Measurements from ENCODE around the gene PDSS2. TPM values are rescaled to one million over a fixed set of nuclear protein-coding genes. Genes with fewer than 3 reads are reported as not detected.

Gene PDSS2
- total RNA-seq, 1 donor, result 12.3 TPM

DNA sequence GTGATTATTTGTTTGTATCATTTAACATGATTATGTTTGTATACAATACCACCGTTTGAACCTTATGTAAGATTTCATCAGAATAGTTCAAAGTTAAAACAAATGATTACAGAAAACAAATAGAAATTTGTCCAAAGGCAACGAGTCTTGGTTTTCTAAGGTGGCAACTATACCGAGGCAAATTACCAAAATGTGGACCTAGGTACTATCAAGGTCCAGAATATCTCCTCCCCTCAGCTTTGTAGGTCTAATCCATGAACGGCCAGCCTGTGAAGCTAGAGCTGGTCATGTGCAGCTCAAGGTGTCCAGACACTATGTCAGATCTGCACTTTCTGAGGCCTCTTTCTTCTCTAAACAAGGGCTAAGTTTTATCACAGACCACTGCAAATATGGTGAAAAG lies 192.4 kb downstream of the PDSS2 start:
- Histone ChIP-seq H3K9me3 (ENCODE audit: low read depth, low read length) (no peaks in the 10 kb centered on the region), H3K4me2 (ENCODE audit: insufficient read depth, low read length) (no peak overlapping the region), H4K20me1 (ENCODE audit: insufficient read depth, low read length) (no peaks in the 10 kb centered on the region), H3K36me3 (ENCODE audit: insufficient read depth, low read length) (no peaks in the 10 kb centered on the region), H3K4me3 (ENCODE audit: insufficient read depth, low read length) (no peak overlapping the region), H3K4me1 (ENCODE audit: insufficient read depth, low read length) (no peaks in the 10 kb centered on the region), H2AFZ (ENCODE audit: low read length) (no peak overlapping the region), H3K27ac (ENCODE audit: low read depth, low read length) (no peak overlapping the region), H3K27me3 (ENCODE audit: insufficient read depth, low read length) (no peaks in the 10 kb centered on the region), H3K79me2 (ENCODE audit: insufficient read depth, low read length) (no peaks in the 10 kb centered on the region)
- TF ChIP-seq, protein P1, sequence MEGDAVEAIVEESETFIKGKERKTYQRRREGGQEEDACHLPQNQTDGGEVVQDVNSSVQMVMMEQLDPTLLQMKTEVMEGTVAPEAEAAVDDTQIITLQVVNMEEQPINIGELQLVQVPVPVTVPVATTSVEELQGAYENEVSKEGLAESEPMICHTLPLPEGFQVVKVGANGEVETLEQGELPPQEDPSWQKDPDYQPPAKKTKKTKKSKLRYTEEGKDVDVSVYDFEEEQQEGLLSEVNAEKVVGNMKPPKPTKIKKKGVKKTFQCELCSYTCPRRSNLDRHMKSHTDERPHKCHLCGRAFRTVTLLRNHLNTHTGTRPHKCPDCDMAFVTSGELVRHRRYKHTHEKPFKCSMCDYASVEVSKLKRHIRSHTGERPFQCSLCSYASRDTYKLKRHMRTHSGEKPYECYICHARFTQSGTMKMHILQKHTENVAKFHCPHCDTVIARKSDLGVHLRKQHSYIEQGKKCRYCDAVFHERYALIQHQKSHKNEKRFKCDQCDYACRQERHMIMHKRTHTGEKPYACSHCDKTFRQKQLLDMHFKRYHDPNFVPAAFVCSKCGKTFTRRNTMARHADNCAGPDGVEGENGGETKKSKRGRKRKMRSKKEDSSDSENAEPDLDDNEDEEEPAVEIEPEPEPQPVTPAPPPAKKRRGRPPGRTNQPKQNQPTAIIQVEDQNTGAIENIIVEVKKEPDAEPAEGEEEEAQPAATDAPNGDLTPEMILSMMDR (IDR thresholded peaks at IDR 0.05; ENCODE audit: extremely low read depth, low read depth, low read length), result no peak
- DNase-seq (ENCODE audit: insufficient read length, low spot score, missing footprints), result no peak

DNA sequence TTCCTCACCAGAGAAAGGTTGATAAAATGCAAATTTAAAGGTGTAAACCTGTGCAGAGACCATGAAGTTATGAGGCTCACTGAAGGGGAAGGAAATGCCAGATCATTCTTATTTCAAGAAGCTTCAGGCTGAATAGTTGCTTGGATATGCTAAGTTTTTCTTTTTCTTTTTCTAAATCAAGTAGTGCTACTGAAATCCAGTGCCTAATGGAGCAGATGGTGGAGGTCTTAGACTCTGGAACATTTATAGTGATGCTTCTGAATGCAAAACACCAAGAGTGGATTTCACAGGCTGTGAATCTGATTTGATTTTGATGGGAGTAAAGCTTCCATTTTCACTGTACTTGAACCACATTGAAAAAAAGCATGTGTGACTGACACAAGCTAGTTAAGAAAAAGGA lies 192.8 kb downstream of the PDSS2 start:
- no peaks in the 10 kb centered on the region for H3K79me2 ChIP-seq (ENCODE audit: insufficient read depth, low read length)
- H4K20me1 ChIP-seq (ENCODE audit: insufficient read depth, low read length), result no peaks in the 10 kb centered on the region
- no peaks in the 10 kb centered on the region for H3K4me1 ChIP-seq (ENCODE audit: insufficient read depth, low read length)
- H2AFZ ChIP-seq (ENCODE audit: low read length), result no peak overlapping the region
- no peak overlapping the region for H3K4me3 ChIP-seq (ENCODE audit: insufficient read depth, low read length)
- no peaks in the 10 kb centered on the region for H3K36me3 ChIP-seq (ENCODE audit: insufficient read depth, low read length)
- no peak for DNase-seq (ENCODE audit: insufficient read length, low spot score, missing footprints)
- H3K27me3 ChIP-seq (ENCODE audit: insufficient read depth, low read length), result no peaks in the 10 kb centered on the region
- H3K9me3 ChIP-seq (ENCODE audit: low read depth, low read length), result no peaks in the 10 kb centered on the region
- H3K4me2 ChIP-seq (ENCODE audit: insufficient read depth, low read length), result no peak overlapping the region
- TF ChIP-seq, protein P1 (IDR thresholded peaks at IDR 0.05; ENCODE audit: extremely low read depth, low read depth, low read length), result no peak
- no peak overlapping the region for H3K27ac ChIP-seq (ENCODE audit: low read depth, low read length)

DNA sequence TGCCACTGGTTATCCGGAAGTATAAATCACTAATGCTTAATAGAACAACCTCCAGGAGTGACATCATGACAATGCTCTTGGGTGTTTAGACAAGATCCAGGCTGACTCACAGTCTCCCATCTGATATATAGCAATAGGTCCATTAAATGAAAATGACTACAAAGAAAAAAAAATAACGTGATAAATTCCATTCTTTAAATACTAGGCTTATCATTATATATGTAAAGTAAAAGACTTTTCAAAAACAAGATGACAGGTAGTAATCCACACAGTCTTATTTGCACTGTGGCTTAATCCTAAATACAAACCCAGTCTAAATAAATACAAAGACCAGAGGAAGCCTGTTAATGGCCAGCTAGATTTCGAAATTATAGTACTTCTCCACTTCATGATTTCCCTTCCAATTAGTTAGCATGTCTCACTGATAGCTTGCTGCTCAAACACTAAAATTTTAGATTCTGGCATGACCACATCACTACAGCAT lies 195.0 kb downstream of the PDSS2 start:
- H2AFZ ChIP-seq (ENCODE audit: low read length), result no peak overlapping the region
- no peaks in the 10 kb centered on the region for H3K4me1 ChIP-seq (ENCODE audit: insufficient read depth, low read length)
- H3K9me3 ChIP-seq (ENCODE audit: low read depth, low read length), result no peaks in the 10 kb centered on the region
- H3K27ac ChIP-seq (ENCODE audit: low read depth, low read length), result no peak overlapping the region
- H3K36me3 ChIP-seq (ENCODE audit: insufficient read depth, low read length), result no peaks in the 10 kb centered on the region
- H3K4me2 ChIP-seq (ENCODE audit: insufficient read depth, low read length), result no peak overlapping the region
- TF ChIP-seq, protein P1 (IDR thresholded peaks at IDR 0.05; ENCODE audit: extremely low read depth, low read depth, low read length), result no peak
- H4K20me1 ChIP-seq (ENCODE audit: insufficient read depth, low read length), result no peaks in the 10 kb centered on the region
- no peaks in the 10 kb centered on the region for H3K79me2 ChIP-seq (ENCODE audit: insufficient read depth, low read length)
- no peaks in the 10 kb centered on the region for H3K27me3 ChIP-seq (ENCODE audit: insufficient read depth, low read length)
- DNase-seq (ENCODE audit: insufficient read length, low spot score, missing footprints), result peak; percentile 63
- H3K4me3 ChIP-seq (ENCODE audit: insufficient read depth, low read length), result no peak overlapping the region

DNA sequence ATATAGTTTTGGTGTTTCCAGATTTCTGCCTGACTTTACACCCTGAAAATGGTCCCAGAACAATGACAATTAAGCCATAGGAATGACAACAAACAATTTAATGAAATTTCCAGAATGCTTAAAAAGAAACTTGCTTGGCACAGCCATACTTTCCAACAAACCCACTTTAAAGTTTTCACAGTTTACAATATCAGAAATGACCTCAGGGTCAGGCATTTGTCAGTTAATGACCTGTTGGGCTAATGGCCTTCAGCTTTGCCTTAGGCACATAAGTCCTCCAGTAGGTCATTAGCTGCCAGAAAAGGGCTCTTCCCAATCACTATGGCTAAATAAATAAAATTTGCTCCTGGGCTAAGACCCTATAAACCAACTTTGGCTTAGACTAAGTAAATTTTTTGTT lies 199.4 kb downstream of the PDSS2 start:
- Histone ChIP-seq H3K9me3 (ENCODE audit: low read depth, low read length) (no peaks in the 10 kb centered on the region), H3K27ac (ENCODE audit: low read depth, low read length) (no peak overlapping the region), H3K27me3 (ENCODE audit: insufficient read depth, low read length) (no peaks in the 10 kb centered on the region), H3K36me3 (ENCODE audit: insufficient read depth, low read length) (no peaks in the 10 kb centered on the region), H2AFZ (ENCODE audit: low read length) (no peak overlapping the region), H3K4me1 (ENCODE audit: insufficient read depth, low read length) (no peaks in the 10 kb centered on the region), H3K79me2 (ENCODE audit: insufficient read depth, low read length) (no peaks in the 10 kb centered on the region), H3K4me2 (ENCODE audit: insufficient read depth, low read length) (no peak overlapping the region), H4K20me1 (ENCODE audit: insufficient read depth, low read length) (no peaks in the 10 kb centered on the region), H3K4me3 (ENCODE audit: insufficient read depth, low read length) (no peak overlapping the region)
- TF ChIP-seq, protein P1 (IDR thresholded peaks at IDR 0.05; ENCODE audit: extremely low read depth, low read depth, low read length), result no peak
- no peak for DNase-seq (ENCODE audit: insufficient read length, low spot score, missing footprints)
